ENCODE data around the gene RDM1. TPM values are rescaled to one million over a fixed set of nuclear protein-coding genes. Genes with fewer than 3 reads are reported as not detected.

Gene RDM1
- total RNA-seq, 4 donors from 2014 or later: not detected

- no peak for DNase-seq (ENCODE audit: extremely low spot score)
- intact Hi-C loops (cut with DNase I): no loop called here
- no peaks in the 10 kb centered on the region for H3K9me3 ChIP-seq
- H3K4me3 ChIP-seq: no peak overlapping the region
- WGBS: 29% methylated on average over 6 of the region's 6 CpGs
- H3K27ac ChIP-seq (replicated peaks in 1 of 4): no peak overlapping the region
- H3K4me1 ChIP-seq: peaks cover 0 to 9% (median 4%) of the 10 kb centered on the region in 4 donors
- no peaks in the 10 kb centered on the region for H3K36me3 ChIP-seq
- H3K27me3 ChIP-seq: no peaks in the 10 kb centered on the region
- no peak for TF ChIP-seq POLR2AphosphoS5 (IDR thresholded peaks at IDR 0.05)
- no peak for TF ChIP-seq POLR2A (IDR thresholded peaks at IDR 0.05; ENCODE audit: low read depth)
- no peak for TF ChIP-seq EP300 (IDR thresholded peaks at IDR 0.05)
- TF ChIP-seq CTCF (IDR thresholded peaks at IDR 0.05): no peak
Measured at GRCh38 chr17:35892091-35893035, 38.2 kb downstream of the RDM1 start.

GRCh38 chr17:35891269-35891668 is 39.3 kb downstream of the RDM1 start:
- H3K4me3 ChIP-seq: no peak overlapping the region
- TF ChIP-seq EP300 (IDR thresholded peaks at IDR 0.05) (no peak), POLR2A (IDR thresholded peaks at IDR 0.05; ENCODE audit: low read depth) (no peak), POLR2AphosphoS5 (IDR thresholded peaks at IDR 0.05) (no peak), CTCF (IDR thresholded peaks at IDR 0.05) (no peak)
- H3K27ac ChIP-seq (replicated peaks in 1 of 4): no peak overlapping the region
- peaks cover 0 to 9% (median 4%) of the 10 kb centered on the region in 4 donors for H3K4me1 ChIP-seq
- no peaks in the 10 kb centered on the region for H3K9me3 ChIP-seq
- no peak for DNase-seq (ENCODE audit: extremely low spot score)
- WGBS: 80% methylated on average over 4 of the region's 4 CpGs
- H3K36me3 ChIP-seq: no peaks in the 10 kb centered on the region
- intact Hi-C loops (cut with DNase I): no loop called here
- H3K27me3 ChIP-seq: no peaks in the 10 kb centered on the region

GRCh38 chr17:35890774-35891155 is 39.8 kb downstream of the RDM1 start:
- WGBS: 56% methylated on average over 4 of the region's 4 CpGs
- Histone ChIP-seq H3K4me3 (no peak overlapping the region), H3K27me3 (no peaks in the 10 kb centered on the region), H3K9me3 (no peaks in the 10 kb centered on the region), H3K4me1 (peaks cover 0 to 9% (median 4%) of the 10 kb centered on the region in 4 donors), H3K36me3 (no peaks in the 10 kb centered on the region), H3K27ac (replicated peaks in 1 of 4) (no peak overlapping the region)
- intact Hi-C loops (cut with DNase I): no loop called here
- DNase-seq (ENCODE audit: extremely low spot score): no peak
- peak in 1 of 2 donors; percentile 5 for TF ChIP-seq POLR2AphosphoS5 (IDR thresholded peaks at IDR 0.05)
- no peak for TF ChIP-seq POLR2A (IDR thresholded peaks at IDR 0.05; ENCODE audit: low read depth)

- DNase-seq (ENCODE audit: extremely low spot score): no peak
- TF ChIP-seq POLR2AphosphoS5 (IDR thresholded peaks at IDR 0.05) (no peak), EP300 (IDR thresholded peaks at IDR 0.05) (no peak), POLR2A (IDR thresholded peaks at IDR 0.05; ENCODE audit: low read depth) (no peak), CTCF (IDR thresholded peaks at IDR 0.05) (no peak)
- Histone ChIP-seq H3K4me1 (peaks cover 0 to 9% (median 4%) of the 10 kb centered on the region in 4 donors), H3K27ac (replicated peaks in 1 of 4) (no peak overlapping the region), H3K9me3 (no peaks in the 10 kb centered on the region), H3K27me3 (no peaks in the 10 kb centered on the region), H3K36me3 (no peaks in the 10 kb centered on the region), H3K4me3 (no peak overlapping the region)
- WGBS: 92% methylated on average over 2 of the region's 2 CpGs
- intact Hi-C loops (cut with DNase I): no loop called here
Measured at GRCh38 chr17:35889818-35890773, 40.5 kb downstream of the RDM1 start.

GRCh38 chr17:35889241-35889640 is 41.3 kb downstream of the RDM1 start:
- Histone ChIP-seq H3K4me3 (no peak overlapping the region), H3K27me3 (no peaks in the 10 kb centered on the region), H3K4me1 (peaks cover 0 to 9% (median 4%) of the 10 kb centered on the region in 4 donors), H3K36me3 (no peaks in the 10 kb centered on the region), H3K9me3 (no peaks in the 10 kb centered on the region), H3K27ac (replicated peaks in 1 of 4) (no peak overlapping the region)
- WGBS: 91% methylated on average over 2 of the region's 2 CpGs
- intact Hi-C loops (cut with DNase I): no loop called here
- no peak for DNase-seq (ENCODE audit: extremely low spot score)
- TF ChIP-seq POLR2AphosphoS5 (IDR thresholded peaks at IDR 0.05): no peak
- no peak for TF ChIP-seq POLR2A (IDR thresholded peaks at IDR 0.05; ENCODE audit: low read depth)
- no peak for TF ChIP-seq EP300 (IDR thresholded peaks at IDR 0.05)
- TF ChIP-seq CTCF (IDR thresholded peaks at IDR 0.05): no peak
